Measurements from ENCODE around the gene MBLAC1.

Gene MBLAC1

GRCh38 chr7:100090527-100091410 lies 36.0 kb upstream of the MBLAC1 start:
- Mint-ChIP-seq H3K27me3 (ENCODE audit: low read depth) (peaks cover 2% of the 10 kb centered on the region), H3K4me3 (peak overlapping the region; percentile 94), H3K9me3 (no peaks in the 10 kb centered on the region), H3K27ac (peak overlapping the region; percentile 69), H3K36me3 (ENCODE audit: low read depth) (peaks cover 61% of the 10 kb centered on the region), H3K4me1 (ENCODE audit: low read depth) (peaks cover 28% of the 10 kb centered on the region)
- DNase-seq (ENCODE audit: low spot score): no peak

GRCh38 chr7:100091411-100092181 lies 35.2 kb upstream of the MBLAC1 start:
- no peaks in the 10 kb centered on the region for H3K9me3 Mint-ChIP-seq
- no peak overlapping the region for H3K4me3 Mint-ChIP-seq
- peaks cover 31% of the 10 kb centered on the region for H3K4me1 Mint-ChIP-seq (ENCODE audit: low read depth)
- H3K27ac Mint-ChIP-seq: no peak overlapping the region
- H3K36me3 Mint-ChIP-seq (ENCODE audit: low read depth): peaks cover 65% of the 10 kb centered on the region
- no peaks in the 10 kb centered on the region for H3K27me3 Mint-ChIP-seq (ENCODE audit: low read depth)
- no peak for DNase-seq (ENCODE audit: low spot score)

GRCh38 chr7:100093054-100093453 lies 33.7 kb upstream of the MBLAC1 start:
- Mint-ChIP-seq H3K4me1 (ENCODE audit: low read depth) (peaks cover 38% of the 10 kb centered on the region), H3K36me3 (ENCODE audit: low read depth) (peaks cover 78% of the 10 kb centered on the region), H3K27ac (no peak overlapping the region), H3K27me3 (ENCODE audit: low read depth) (no peaks in the 10 kb centered on the region), H3K9me3 (no peaks in the 10 kb centered on the region), H3K4me3 (no peak overlapping the region)
- no peak for DNase-seq (ENCODE audit: low spot score)

- DNase-seq (ENCODE audit: low spot score): no peak
- Mint-ChIP-seq H3K9me3 (no peaks in the 10 kb centered on the region), H3K4me1 (ENCODE audit: low read depth) (peaks cover 39% of the 10 kb centered on the region), H3K4me3 (no peak overlapping the region), H3K27me3 (ENCODE audit: low read depth) (no peaks in the 10 kb centered on the region), H3K27ac (no peak overlapping the region), H3K36me3 (ENCODE audit: low read depth) (peaks cover 82% of the 10 kb centered on the region)
These were observed 33.3 kb upstream of the MBLAC1 start for GRCh38 chr7:100093498-100093897.

GRCh38 chr7:100093925-100094486 lies 32.8 kb upstream of the MBLAC1 start:
- Mint-ChIP-seq H3K4me1 (ENCODE audit: low read depth) (peaks cover 42% of the 10 kb centered on the region), H3K36me3 (ENCODE audit: low read depth) (peaks cover 87% of the 10 kb centered on the region), H3K4me3 (no peak overlapping the region), H3K27ac (no peak overlapping the region), H3K9me3 (no peaks in the 10 kb centered on the region), H3K27me3 (ENCODE audit: low read depth) (no peaks in the 10 kb centered on the region)
- DNase-seq (ENCODE audit: low spot score): no peak

- H3K36me3 Mint-ChIP-seq (ENCODE audit: low read depth): peaks cover 91% of the 10 kb centered on the region
- DNase-seq (ENCODE audit: low spot score): no peak
- H3K9me3 Mint-ChIP-seq: no peaks in the 10 kb centered on the region
- H3K27me3 Mint-ChIP-seq (ENCODE audit: low read depth): no peaks in the 10 kb centered on the region
- no peak overlapping the region for H3K27ac Mint-ChIP-seq
- peaks cover 43% of the 10 kb centered on the region for H3K4me1 Mint-ChIP-seq (ENCODE audit: low read depth)
- no peak overlapping the region for H3K4me3 Mint-ChIP-seq
These were observed 31.5 kb upstream of the MBLAC1 start for GRCh38 chr7:100095289-100095688.

- Mint-ChIP-seq H3K9me3 (no peaks in the 10 kb centered on the region), H3K27me3 (ENCODE audit: low read depth) (no peaks in the 10 kb centered on the region), H3K4me1 (ENCODE audit: low read depth) (peaks cover 38% of the 10 kb centered on the region), H3K4me3 (no peak overlapping the region), H3K36me3 (ENCODE audit: low read depth) (peaks cover 88% of the 10 kb centered on the region), H3K27ac (no peak overlapping the region)
- no peak for DNase-seq (ENCODE audit: low spot score)
These were observed 31.1 kb upstream of the MBLAC1 start for GRCh38 chr7:100095704-100096103.

GRCh38 chr7:100098913-100099312 lies 27.9 kb upstream of the MBLAC1 start:
- H3K9me3 Mint-ChIP-seq: no peaks in the 10 kb centered on the region
- DNase-seq (ENCODE audit: low spot score): no peak
- H3K36me3 Mint-ChIP-seq (ENCODE audit: low read depth): peaks cover 63% of the 10 kb centered on the region
- H3K27me3 Mint-ChIP-seq (ENCODE audit: low read depth): no peaks in the 10 kb centered on the region
- peak overlapping the region; percentile 32 for H3K27ac Mint-ChIP-seq
- peaks cover 40% of the 10 kb centered on the region for H3K4me1 Mint-ChIP-seq (ENCODE audit: low read depth)
- H3K4me3 Mint-ChIP-seq: peak overlapping the region; percentile 93

GRCh38 chr7:100099452-100099851 lies 27.3 kb upstream of the MBLAC1 start:
- Mint-ChIP-seq H3K36me3 (ENCODE audit: low read depth) (peaks cover 59% of the 10 kb centered on the region), H3K27me3 (ENCODE audit: low read depth) (no peaks in the 10 kb centered on the region), H3K9me3 (no peaks in the 10 kb centered on the region), H3K4me3 (peak overlapping the region; percentile 93), H3K27ac (peak overlapping the region; percentile 91), H3K4me1 (ENCODE audit: low read depth) (peaks cover 40% of the 10 kb centered on the region)
- DNase-seq (ENCODE audit: low spot score): no peak

- Mint-ChIP-seq H3K27ac (peak overlapping the region; percentile 91), H3K4me1 (ENCODE audit: low read depth) (peaks cover 40% of the 10 kb centered on the region), H3K36me3 (ENCODE audit: low read depth) (peaks cover 49% of the 10 kb centered on the region)
These were observed 26.2 kb upstream of the MBLAC1 start for GRCh38 chr7:100100420-100101015.

GRCh38 chr7:100101016-100101862 lies 25.5 kb upstream of the MBLAC1 start, which contains the start of the genes AP4M1 and MCM7:
Gene AP4M1, plus strand, starts transcription at chr7:100101643. Its CDS starts 72 bp downstream, at chr7:100101715.
Gene MCM7, minus strand, starts transcription at chr7:100101397. Its CDS starts 103 bp downstream, at chr7:100101294.
- H3K36me3 Mint-ChIP-seq (ENCODE audit: low read depth): peaks cover 42% of the 10 kb centered on the region
- H3K4me3 Mint-ChIP-seq: peak within 1 kb of the TSS; percentile 93
- no peaks in the 10 kb centered on the region for H3K9me3 Mint-ChIP-seq
- peak within 1 kb of the TSS; percentile 91 for H3K27ac Mint-ChIP-seq
- peak; percentile 99 for DNase-seq (ENCODE audit: low spot score)
- H3K27me3 Mint-ChIP-seq (ENCODE audit: low read depth): no peaks in the 10 kb centered on the region
- peaks cover 35% of the 10 kb centered on the region for H3K4me1 Mint-ChIP-seq (ENCODE audit: low read depth)

More at GRCh38 chr7:100100420-100101015, 26.2 kb upstream of the MBLAC1 start:
- peak; percentile 91 for DNase-seq (ENCODE audit: low spot score)
- Mint-ChIP-seq H3K9me3 (no peaks in the 10 kb centered on the region), H3K27me3 (ENCODE audit: low read depth) (no peaks in the 10 kb centered on the region), H3K4me3 (peak overlapping the region; percentile 93)

GRCh38 chr7:100102950-100103840 lies 23.6 kb upstream of the MBLAC1 start:
- Mint-ChIP-seq H3K4me1 (ENCODE audit: low read depth) (peaks cover 27% of the 10 kb centered on the region), H3K9me3 (no peaks in the 10 kb centered on the region), H3K36me3 (ENCODE audit: low read depth) (peaks cover 36% of the 10 kb centered on the region), H3K27ac (peak overlapping the region; percentile 52), H3K4me3 (peak overlapping the region; percentile 93), H3K27me3 (ENCODE audit: low read depth) (no peaks in the 10 kb centered on the region)
- no peak for DNase-seq (ENCODE audit: low spot score)
